ENCODE data around the gene PDGFC.

- TF ChIP-seq SP1 (CRISPR knock-in tag; conservative IDR thresholded peaks at IDR 0.05), result no peak
- TF ChIP-seq CTCF (IDR thresholded peaks at IDR 0.05), result no peak
- TF ChIP-seq CREM (CRISPR knock-in tag; IDR thresholded peaks at IDR 0.05), result no peak
- no peak for TF ChIP-seq ESRRA (CRISPR knock-in tag; IDR thresholded peaks at IDR 0.05; ENCODE audit: borderline replicate concordance)
- no peak for TF ChIP-seq NFATC4 (CRISPR knock-in tag; IDR thresholded peaks at IDR 0.05)
- TF ChIP-seq ELF4 (CRISPR knock-in tag; IDR thresholded peaks at IDR 0.05; ENCODE audit: low read depth), result no peak
- TF ChIP-seq TEAD1 (CRISPR knock-in tag; IDR thresholded peaks at IDR 0.05), result no peak
Measured at GRCh38 chr4:156765277-156765676, 206.3 kb downstream of the PDGFC start.

All from WTC11 (cell line).